IPS DF 4.7 (cell line): ENCODE data around the gene MAGEA9B.
"Not testable (repeated sequence)": the region's sequence is repeated elsewhere in the genome, so short reads cannot be mapped to it uniquely, and the experiment has no call there.

Source experiments
- DNase-seq: peaks from one replicate; pipeline ENCODE4 v3.0.0-alpha.2; 2013; ENCODE audit warnings: low spot score; ENCODE audit errors: extremely low read depth

Gene MAGEA9B

DNA sequence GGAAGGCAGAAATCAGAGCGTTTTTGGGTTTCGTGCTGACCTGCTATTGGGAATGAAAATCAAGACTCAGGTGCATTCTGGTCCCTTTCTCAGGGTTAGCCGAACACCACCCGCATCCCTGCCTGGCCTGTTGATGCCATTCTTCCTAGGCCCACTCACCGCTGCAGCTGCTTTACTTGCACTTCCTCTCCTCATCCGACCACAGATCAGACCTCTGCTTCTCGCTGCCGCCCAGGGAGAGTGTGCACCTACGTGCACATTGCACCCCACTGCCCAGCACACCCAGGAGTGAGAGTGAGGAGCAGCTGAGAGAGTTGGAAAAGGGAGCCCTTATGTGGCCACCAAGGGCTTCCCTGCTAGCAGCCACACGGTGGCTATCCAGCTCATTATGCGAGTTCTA is 49.8 kb downstream of the MAGEA9B start:
- not testable (repeated sequence) for DNase-seq

GRCh38 chrX:149534926-149535602 is 52.2 kb downstream of the MAGEA9B start:
- DNase-seq, result not testable (repeated sequence)

DNA sequence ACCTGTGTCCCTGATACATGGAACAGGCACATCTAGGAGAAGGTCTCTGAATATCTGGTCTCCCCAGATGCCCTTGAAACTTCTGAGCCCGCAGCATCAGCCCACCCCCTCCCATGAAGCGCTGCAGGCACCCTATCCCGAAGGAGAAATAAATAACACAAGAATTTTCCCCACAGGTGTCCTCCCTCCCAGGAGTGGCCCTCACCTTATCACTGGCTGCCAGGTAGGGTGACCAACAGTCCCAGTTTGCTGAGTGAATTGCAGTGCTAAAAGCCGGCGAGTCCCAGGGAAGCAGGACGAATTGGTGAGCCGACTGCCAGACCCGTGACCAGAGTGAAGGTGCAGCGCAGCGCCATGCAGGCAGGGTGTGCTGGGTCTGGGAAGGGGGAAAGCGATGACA is 53.3 kb downstream of the MAGEA9B start:
- not testable (repeated sequence) for DNase-seq

GRCh38 chrX:149532868-149533267 is 54.4 kb downstream of the MAGEA9B start:
- not testable (repeated sequence) for DNase-seq
